Measurements from ENCODE around the gene YAP1. TPM values are rescaled to one million over a fixed set of nuclear protein-coding genes. Genes with fewer than 3 reads are reported as not detected.

The YAP1 gene
- total and polyA plus RNA-seq, 4 donors = 3.7 to 65.6 (median 18.3) TPM

DNA sequence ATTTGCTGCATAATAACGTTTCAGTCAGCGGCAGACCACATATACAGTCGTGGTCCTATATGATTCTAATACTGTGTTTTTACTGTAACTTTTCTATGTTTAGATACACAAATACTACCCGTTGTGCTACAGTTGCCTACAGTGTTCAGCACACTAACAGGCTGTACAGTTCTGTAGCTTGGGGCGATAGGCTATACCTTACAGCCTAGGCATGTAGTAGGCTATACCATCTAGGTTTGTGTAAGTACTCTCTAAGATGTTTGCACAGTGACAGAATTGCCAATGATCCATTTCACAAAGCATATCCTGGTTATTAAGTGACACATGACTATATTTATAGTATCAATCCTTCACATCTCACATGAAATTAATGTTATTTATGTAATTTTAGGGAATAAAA lies 78.2 kb downstream of the YAP1 start:
- Histone ChIP-seq H3K9me3 (ENCODE audit: control insufficient read depth in 4 of 4, low read length in 3 of 4) (no peaks in the 10 kb centered on the region), H3K9ac (ENCODE audit: low read depth in 1 of 2, low read length in 2 of 2) (no peak overlapping the region), H3K36me3 (ENCODE audit: control insufficient read depth in 4 of 4, insufficient read depth in 3 of 4, low read depth in 1 of 4, low read length in 3 of 4) (peaks cover 0 to 2% (median 0%) of the 10 kb centered on the region in 4 donors), H3K4me1 (ENCODE audit: control insufficient read depth in 4 of 4, insufficient read depth in 4 of 4, low read length in 3 of 4) (peaks cover 0 to 10% (median 3%) of the 10 kb centered on the region in 4 donors), H3K4me3 (ENCODE audit: low read depth in 1 of 3, low read length in 3 of 3) (no peak overlapping the region), H3K27ac (ENCODE audit: low read depth in 1 of 2, low read length in 2 of 2) (no peak overlapping the region), H3K27me3 (ENCODE audit: control insufficient read depth in 4 of 4, insufficient read depth in 4 of 4, low read length in 3 of 4) (no peaks in the 10 kb centered on the region)
- TF ChIP-seq YY1 (IDR thresholded peaks at IDR 0.05) (no peak), FOXA1 (IDR thresholded peaks at IDR 0.05) (no peak), NR2F2 (IDR thresholded peaks at IDR 0.05) (no peak), RAD21 (IDR thresholded peaks at IDR 0.05) (no peak), HNF4A (conservative IDR thresholded peaks at IDR 0.05) (no peak), JUND (IDR thresholded peaks at IDR 0.05) (no peak), EGR1 (IDR thresholded peaks at IDR 0.05; ENCODE audit: low read depth in 2 of 2) (no peak), TAF1 (conservative IDR thresholded peaks at IDR 0.05) (no peak), HNF4G (IDR thresholded peaks at IDR 0.05) (no peak), FOXA2 (IDR thresholded peaks at IDR 0.05) (no peak), SP1 (IDR thresholded peaks at IDR 0.05) (no peak)
- TF ChIP-seq, protein P1, sequence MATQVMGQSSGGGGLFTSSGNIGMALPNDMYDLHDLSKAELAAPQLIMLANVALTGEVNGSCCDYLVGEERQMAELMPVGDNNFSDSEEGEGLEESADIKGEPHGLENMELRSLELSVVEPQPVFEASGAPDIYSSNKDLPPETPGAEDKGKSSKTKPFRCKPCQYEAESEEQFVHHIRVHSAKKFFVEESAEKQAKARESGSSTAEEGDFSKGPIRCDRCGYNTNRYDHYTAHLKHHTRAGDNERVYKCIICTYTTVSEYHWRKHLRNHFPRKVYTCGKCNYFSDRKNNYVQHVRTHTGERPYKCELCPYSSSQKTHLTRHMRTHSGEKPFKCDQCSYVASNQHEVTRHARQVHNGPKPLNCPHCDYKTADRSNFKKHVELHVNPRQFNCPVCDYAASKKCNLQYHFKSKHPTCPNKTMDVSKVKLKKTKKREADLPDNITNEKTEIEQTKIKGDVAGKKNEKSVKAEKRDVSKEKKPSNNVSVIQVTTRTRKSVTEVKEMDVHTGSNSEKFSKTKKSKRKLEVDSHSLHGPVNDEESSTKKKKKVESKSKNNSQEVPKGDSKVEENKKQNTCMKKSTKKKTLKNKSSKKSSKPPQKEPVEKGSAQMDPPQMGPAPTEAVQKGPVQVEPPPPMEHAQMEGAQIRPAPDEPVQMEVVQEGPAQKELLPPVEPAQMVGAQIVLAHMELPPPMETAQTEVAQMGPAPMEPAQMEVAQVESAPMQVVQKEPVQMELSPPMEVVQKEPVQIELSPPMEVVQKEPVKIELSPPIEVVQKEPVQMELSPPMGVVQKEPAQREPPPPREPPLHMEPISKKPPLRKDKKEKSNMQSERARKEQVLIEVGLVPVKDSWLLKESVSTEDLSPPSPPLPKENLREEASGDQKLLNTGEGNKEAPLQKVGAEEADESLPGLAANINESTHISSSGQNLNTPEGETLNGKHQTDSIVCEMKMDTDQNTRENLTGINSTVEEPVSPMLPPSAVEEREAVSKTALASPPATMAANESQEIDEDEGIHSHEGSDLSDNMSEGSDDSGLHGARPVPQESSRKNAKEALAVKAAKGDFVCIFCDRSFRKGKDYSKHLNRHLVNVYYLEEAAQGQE (IDR thresholded peaks at IDR 0.05) = no peak
- TF ChIP-seq, protein P2, sequence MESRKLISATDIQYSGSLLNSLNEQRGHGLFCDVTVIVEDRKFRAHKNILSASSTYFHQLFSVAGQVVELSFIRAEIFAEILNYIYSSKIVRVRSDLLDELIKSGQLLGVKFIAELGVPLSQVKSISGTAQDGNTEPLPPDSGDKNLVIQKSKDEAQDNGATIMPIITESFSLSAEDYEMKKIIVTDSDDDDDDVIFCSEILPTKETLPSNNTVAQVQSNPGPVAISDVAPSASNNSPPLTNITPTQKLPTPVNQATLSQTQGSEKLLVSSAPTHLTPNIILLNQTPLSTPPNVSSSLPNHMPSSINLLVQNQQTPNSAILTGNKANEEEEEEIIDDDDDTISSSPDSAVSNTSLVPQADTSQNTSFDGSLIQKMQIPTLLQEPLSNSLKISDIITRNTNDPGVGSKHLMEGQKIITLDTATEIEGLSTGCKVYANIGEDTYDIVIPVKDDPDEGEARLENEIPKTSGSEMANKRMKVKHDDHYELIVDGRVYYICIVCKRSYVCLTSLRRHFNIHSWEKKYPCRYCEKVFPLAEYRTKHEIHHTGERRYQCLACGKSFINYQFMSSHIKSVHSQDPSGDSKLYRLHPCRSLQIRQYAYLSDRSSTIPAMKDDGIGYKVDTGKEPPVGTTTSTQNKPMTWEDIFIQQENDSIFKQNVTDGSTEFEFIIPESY (IDR thresholded peaks at IDR 0.05) = no peak
- TF ChIP-seq, protein P3, sequence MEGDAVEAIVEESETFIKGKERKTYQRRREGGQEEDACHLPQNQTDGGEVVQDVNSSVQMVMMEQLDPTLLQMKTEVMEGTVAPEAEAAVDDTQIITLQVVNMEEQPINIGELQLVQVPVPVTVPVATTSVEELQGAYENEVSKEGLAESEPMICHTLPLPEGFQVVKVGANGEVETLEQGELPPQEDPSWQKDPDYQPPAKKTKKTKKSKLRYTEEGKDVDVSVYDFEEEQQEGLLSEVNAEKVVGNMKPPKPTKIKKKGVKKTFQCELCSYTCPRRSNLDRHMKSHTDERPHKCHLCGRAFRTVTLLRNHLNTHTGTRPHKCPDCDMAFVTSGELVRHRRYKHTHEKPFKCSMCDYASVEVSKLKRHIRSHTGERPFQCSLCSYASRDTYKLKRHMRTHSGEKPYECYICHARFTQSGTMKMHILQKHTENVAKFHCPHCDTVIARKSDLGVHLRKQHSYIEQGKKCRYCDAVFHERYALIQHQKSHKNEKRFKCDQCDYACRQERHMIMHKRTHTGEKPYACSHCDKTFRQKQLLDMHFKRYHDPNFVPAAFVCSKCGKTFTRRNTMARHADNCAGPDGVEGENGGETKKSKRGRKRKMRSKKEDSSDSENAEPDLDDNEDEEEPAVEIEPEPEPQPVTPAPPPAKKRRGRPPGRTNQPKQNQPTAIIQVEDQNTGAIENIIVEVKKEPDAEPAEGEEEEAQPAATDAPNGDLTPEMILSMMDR (IDR thresholded peaks at IDR 0.05; ENCODE audit: low read depth, low read length, missing input control) = no peak
- TF ChIP-seq, protein P4, sequence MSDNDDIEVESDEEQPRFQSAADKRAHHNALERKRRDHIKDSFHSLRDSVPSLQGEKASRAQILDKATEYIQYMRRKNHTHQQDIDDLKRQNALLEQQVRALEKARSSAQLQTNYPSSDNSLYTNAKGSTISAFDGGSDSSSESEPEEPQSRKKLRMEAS (IDR thresholded peaks at IDR 0.05) = no peak
- DNase-seq (ENCODE audit: low spot score) = no peak
- 85% methylated on average over 5 of the region's 5 CpGs for WGBS

DNA sequence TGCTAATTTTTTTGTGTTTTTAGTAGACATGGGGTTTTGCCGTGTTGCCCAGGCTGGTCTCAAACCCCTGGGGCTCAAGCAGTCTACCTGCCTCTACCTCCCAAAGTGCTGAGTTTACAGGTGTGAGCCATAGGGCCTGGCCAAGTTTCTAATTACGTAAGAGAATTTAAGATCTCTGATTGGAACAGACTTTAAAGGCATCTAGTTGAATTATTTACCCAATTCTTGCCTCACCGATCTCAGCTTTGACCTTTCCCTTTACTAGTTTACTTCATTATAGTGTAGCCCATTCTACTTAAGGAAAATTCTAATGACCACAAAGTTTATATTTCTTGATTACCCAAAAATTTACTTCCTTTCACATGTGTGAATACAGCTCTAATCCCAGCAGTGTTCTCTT lies 81.6 kb downstream of the YAP1 start:
- no peak for DNase-seq (ENCODE audit: low spot score)
- Histone ChIP-seq H3K4me3 (ENCODE audit: low read depth in 1 of 3, low read length in 3 of 3) (no peak overlapping the region), H3K9ac (ENCODE audit: low read depth in 1 of 2, low read length in 2 of 2) (no peak overlapping the region), H3K27me3 (ENCODE audit: control insufficient read depth in 4 of 4, insufficient read depth in 4 of 4, low read length in 3 of 4) (no peaks in the 10 kb centered on the region), H3K9me3 (ENCODE audit: control insufficient read depth in 4 of 4, low read length in 3 of 4) (no peaks in the 10 kb centered on the region), H3K27ac (ENCODE audit: low read depth in 1 of 2, low read length in 2 of 2) (no peak overlapping the region), H3K4me1 (ENCODE audit: control insufficient read depth in 4 of 4, insufficient read depth in 4 of 4, low read length in 3 of 4) (peaks cover 0 to 10% (median 3%) of the 10 kb centered on the region in 4 donors), H3K36me3 (ENCODE audit: control insufficient read depth in 4 of 4, insufficient read depth in 3 of 4, low read depth in 1 of 4, low read length in 3 of 4) (peaks cover 0 to 1% (median 0%) of the 10 kb centered on the region in 4 donors)
- TF ChIP-seq JUND (IDR thresholded peaks at IDR 0.05) = no peak
- no peak for TF ChIP-seq GABPA (IDR thresholded peaks at IDR 0.05 in 1 of 2, conservative IDR thresholded peaks at IDR 0.05 in 1 of 2)
- no peak for TF ChIP-seq RAD21 (IDR thresholded peaks at IDR 0.05)
- TF ChIP-seq SP1 (IDR thresholded peaks at IDR 0.05) = no peak
- TF ChIP-seq HNF4G (IDR thresholded peaks at IDR 0.05) = no peak
- TF ChIP-seq TAF1 (conservative IDR thresholded peaks at IDR 0.05) = no peak
- peak in 1 of 2 donors; percentile 37 for TF ChIP-seq RXRA (IDR thresholded peaks at IDR 0.05)
- TF ChIP-seq FOXA2 (IDR thresholded peaks at IDR 0.05) = no peak
- peak in 1 of 2 donors; percentile 43 for TF ChIP-seq HNF4A (conservative IDR thresholded peaks at IDR 0.05)
- no peak for TF ChIP-seq NR2F2 (IDR thresholded peaks at IDR 0.05)
- no peak for TF ChIP-seq EGR1 (IDR thresholded peaks at IDR 0.05; ENCODE audit: low read depth in 2 of 2)
- TF ChIP-seq, protein P3 (IDR thresholded peaks at IDR 0.05; ENCODE audit: low read depth, low read length, missing input control) = no peak
- TF ChIP-seq YY1 (IDR thresholded peaks at IDR 0.05) = no peak
- TF ChIP-seq, protein P5, sequence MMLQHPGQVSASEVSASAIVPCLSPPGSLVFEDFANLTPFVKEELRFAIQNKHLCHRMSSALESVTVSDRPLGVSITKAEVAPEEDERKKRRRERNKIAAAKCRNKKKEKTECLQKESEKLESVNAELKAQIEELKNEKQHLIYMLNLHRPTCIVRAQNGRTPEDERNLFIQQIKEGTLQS (IDR thresholded peaks at IDR 0.05) = no peak
- 46% methylated on average over 3 of the region's 3 CpGs for WGBS

Data from liver (tissue), 9 donors.